GM21526 (cell line): ENCODE data around the gene KCNH6.

Experiments used
- ATAC-seq: cut with Tn5 transposase; IDR thresholded peaks from one replicate; pipeline ENCODE4 v1.9.1; 2021; ENCODE audit warnings: moderate library complexity; ENCODE audit not compliant: unreplicated experiment, low FRiP score

KCNH6 gene

DNA sequence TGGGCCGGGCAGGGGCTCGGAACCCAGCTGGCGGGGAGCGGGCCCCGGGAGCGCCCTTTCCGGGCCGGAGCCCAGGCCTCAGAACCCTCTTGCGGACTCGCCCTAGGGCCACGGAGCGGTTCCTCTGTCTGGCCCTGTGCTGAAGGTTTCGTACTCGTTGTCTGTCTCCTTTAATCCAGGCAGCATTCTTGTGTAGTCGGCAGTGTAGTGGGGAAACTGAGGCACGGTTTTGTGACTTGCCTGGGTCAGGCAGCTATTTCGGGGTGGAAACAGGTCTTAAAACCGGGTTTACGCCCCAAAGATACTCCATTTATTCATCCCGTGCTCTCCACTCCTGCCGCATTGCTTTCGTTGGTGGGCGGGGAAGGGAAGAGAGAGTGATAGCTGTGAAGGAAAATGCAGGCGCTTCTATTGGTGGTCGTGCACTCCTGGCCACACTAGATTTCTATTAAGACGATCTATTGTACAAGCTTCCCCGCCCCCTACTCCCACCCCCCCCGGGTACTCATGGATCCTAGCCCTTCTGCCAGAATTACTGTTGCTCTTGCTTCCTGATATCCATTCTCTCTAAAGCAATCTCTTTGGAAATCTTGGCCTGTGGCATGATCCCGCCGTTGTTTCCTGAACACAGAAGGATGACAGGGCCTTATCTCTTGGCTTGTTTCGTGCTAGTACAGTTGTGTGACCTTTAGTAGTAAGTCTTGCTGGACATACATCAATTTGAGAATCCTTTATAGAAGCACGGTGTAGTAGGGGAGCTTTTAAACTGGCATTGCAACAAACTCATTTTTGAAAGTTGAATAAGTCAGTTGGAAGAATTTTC, 27.9 kb downstream of the KCNH6 start:
- ATAC-seq = no peak

DNA sequence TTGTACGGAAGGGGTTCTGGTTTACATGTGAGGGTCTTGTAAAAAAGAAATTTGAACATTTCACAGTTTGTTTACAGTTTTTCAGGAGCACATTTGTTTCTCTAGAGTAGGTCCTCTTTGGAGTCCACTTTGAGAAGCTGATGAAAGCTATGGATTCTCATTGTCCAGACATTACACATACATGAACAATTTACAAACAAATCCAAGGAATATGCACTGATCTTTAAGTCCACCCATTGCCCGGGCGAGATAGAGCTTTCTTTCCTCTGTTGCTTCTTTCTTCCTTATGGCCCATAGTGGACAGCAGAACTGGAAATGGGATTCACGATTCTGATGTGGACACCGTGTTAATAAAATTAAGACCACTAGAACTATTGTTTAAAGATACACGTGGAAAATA, 29.1 kb downstream of the KCNH6 start:
- ATAC-seq = no peak

DNA sequence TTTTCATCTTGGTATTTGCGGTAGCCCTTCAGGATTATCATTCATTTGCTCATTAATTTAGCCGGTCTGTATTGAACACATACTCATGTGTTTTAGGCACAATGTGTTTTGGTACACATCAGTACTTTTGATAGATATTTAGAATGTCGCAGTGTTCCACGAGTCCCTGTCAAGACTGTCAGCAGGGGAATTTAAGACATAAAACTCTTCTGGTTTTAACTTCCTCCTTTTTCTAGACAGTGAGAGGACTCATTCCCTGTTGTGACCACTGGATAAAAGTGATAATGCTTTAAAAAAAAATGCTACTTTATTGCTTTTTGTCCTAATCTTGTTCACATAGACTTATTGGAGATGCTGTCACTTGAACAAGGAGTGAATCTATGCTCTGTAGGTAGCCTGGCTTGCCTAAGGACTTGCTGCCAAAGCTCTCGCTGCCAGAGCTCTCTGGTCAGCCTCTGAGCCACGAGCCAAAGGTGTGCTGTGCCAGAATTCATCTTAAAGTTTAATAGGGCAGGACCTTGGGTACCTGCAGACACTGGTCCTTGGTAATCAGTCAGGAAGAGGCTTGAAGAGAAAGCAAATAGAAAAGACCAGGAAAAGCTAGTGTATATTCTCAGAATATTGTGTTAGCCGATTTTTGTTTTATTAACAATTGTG, 32.5 kb downstream of the KCNH6 start:
- ATAC-seq = no peak

DNA sequence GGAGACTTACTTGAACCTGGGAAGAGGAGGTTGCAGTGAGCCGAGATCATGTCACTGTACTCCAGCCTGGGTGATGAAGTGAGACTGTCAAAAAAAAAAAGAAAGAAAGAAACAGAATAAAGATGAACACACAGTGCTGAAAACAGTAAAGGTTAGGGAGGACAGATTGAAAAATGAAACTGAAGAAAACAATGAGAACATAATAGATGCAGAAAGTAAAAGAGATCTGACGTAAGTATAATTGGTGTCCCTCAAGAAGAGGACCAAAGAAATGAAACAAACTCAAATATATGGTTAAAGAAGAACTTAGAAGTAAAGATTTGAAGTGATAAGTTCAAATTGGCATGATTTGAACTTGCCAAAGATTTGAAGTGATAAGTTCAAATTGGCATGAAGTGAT, 34.3 kb downstream of the KCNH6 start:
- ATAC-seq = no peak

DNA sequence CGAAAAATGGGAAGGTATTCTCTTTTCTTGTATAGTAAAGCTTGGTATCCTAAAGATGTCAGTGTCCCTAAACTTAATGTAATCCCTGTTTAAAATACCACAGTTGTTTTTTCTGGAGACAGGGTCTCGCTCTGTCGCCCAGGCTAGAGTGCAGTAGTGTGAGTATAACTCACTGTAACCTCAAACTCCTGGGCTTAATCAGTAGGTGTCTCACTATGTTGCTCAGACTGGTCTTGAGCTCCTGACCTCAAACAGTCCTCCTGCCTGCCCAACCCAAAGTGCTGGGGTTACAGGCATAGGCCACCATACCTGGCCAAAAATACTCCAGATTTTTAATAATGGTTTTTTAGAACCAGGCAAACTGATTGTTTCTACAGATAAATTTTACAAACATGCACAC, 35.3 kb downstream of the KCNH6 start:
- no peak for ATAC-seq

DNA sequence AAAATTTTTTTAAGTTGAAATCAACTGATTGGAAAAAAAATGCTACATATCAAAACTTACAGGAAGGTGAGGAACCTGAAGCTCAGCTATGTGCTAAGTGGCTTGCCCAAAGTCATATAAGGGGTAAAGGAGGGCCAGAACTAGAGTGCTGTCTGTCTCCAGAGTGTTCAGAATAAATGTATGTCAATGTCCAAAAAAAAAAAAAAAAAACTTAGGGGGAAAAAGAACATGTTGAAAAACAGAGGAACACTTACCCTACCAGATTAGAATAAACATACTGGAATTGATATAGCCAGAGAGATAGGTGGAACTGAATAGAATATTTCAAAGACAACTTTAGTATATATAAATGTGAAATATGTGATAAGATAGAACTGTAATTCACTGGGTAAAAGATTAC, 38.7 kb downstream of the KCNH6 start:
- ATAC-seq = no peak

DNA sequence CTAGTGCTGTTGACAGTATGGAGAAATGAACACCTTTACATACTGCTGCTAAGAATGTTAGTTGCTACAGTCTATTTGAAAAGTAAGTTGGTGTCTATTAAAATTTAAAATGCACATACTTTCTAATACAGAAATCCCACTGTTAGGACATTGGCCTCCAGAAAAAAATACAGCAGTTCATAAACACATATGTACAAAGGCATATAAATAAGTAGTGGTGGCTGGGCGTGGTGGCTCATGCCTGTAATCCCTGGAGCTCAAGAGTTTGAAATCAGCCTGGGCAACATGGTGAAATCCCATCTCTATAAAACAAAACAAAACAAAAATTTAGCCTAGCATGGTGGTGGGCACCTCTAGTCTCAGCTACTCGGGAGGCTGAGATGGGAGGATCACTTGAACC, 40.2 kb downstream of the KCNH6 start:
- ATAC-seq = no peak

DNA sequence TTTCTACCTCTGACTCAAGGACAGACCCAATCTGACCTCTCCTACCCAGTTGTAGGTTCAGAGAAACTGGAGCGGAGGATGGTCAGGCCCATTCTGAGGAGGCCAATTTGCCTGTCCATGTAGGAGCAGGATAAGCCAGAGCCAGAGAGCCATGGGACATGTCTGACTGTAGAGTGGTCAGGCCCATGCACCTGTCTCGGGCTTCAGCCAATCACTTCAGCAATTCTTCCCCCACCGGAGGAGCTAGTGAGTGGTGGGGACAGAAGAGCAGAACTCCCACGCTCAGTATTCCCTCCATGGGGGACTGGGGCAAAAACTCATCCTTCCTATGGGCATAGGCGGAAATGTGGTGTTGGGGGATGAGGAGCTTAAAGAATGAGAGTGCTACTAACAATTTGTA, 41.4 kb downstream of the KCNH6 start:
- no peak for ATAC-seq

DNA sequence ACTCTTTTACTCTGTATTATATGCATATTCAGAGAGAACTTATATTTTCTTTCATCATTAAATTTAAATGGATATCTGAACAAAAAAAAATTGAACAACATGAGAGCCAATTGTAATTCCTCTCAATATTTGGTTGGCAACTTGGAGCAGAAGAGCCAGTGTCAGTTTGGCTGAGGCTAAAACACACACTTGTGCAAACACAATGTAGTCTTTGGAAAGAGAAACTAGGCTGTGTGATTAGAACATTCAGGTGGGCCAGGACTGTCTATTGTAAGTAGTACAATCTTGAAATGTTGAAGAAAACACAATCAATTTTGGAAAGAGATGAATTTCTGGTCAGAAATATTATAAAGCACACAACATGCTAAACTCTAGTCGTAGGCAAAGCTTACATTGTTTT, 44.1 kb downstream of the KCNH6 start:
- no peak for ATAC-seq

DNA sequence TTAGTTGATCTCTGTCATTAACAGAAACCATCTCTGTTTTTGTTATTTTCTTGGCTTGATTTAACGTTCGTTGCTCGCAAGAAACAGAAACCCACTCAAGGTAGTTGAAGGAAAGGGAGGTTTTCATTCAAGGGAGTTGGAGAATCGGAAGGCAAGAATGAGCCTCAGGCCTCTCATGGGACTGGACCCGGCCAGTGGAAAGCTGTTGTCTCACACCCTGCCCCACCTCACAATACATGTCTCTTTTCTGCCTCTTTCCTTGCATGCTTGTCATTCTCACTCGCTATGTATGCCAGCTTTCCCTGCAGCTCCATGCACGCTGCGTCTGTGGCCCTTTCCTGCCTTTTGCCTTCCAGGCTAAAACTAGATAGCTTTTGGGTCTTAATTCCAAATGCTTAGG, 45.4 kb downstream of the KCNH6 start:
- no peak for ATAC-seq

DNA sequence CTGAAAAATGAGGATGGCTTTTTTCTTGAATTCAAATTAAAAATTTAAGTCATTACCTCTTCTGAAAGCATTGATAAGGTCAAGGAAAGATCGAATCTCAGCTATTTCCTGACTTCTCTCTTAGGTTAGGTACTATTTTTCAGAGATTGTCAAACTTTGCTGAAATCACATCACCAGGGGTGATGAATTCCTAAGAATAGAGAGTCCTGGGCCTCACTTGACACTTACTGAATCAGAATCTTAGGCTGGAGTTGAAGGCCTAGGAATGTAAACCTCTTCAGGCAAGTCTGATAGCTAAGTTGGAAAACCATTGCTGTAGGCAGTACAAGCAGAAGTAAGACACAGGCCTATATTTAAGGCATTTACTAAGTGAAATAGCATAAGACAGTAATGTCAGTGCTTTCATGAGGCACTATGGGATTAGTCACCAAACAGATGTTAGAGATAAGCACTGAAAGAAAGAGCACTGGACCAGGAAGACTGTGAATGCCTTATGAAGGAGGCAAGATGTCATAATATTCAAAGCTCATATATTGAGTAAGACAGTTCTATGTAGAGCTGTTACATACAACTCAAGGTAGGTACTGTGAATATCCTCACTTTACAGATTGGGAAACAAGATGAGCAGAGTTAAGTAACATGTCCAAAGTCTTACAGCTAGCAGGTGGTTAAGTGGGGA, 48.6 kb downstream of the KCNH6 start:
- ATAC-seq = no peak

DNA sequence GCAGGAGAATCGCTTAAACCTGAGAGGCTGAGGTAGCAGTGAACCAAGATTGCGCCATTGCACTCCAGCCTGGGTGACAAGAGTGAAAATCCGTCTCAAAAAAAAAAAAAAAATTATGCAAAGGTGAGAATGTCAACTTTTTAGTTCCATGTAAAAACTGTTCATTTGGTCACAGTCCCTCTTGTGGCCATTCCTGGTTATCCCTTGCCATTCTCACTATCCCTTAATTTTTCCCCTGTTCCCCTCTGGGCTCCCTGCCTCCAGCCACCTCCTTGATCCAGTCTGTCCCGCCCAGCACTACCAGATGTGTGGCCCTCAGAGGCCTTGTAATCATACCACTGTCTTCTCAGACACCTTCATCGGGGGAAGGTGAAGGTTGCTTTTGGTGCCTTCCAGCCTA, 50.5 kb downstream of the KCNH6 start:
- no peak for ATAC-seq

DNA sequence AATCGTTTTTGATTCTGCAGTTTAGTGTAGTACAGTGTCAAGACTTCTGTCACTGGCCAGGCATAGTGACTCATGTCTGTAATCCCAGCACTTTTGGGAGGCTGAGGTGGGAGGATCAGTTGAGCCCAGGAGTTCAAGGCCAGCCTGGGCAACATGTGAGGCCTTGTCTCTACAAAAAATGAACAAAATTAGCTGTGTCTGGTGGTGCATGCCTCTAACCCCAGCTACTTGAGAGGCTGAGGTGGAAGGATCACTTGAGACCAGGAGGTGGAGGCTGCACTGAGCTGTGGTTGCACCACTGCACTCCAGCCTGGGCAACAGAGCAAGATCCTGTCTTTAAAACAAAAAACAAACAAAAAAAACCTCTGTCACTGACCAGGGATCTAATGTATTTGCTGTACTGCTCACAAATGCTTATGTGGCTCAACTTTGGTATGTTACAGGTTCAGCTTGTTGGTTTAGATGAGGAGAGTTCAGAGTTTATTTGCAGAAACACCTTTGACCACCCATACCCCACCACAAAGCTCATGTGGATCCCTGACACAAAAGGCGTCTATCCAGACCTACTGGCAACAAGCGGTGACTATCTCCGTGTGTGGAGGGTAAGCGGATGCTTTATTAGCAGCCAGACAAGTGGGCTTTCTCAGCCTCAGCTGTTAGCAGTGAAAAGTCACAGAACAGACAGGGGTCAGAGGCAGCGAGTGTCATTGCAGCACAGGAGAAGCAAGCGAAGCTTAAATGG, 55.0 kb downstream of the KCNH6 start:
- no peak for ATAC-seq

DNA sequence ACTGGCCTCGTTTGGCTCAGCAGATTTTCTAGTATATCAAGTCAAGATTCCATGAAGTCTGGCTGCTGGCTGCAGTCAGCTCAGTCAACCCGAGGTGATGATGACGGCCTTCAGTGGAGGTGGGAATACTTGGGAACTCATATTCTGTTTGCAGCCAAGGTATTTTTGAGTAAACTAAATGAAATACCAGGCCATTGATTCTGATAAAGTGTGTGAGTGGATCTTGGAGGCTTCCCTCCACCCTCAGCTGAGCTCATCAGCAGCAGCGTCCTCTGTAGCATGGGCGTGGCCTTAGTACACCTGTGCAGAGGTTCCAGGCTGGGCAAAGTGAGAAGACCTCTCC, 55.6 kb downstream of the KCNH6 start:
- ATAC-seq = no peak

DNA sequence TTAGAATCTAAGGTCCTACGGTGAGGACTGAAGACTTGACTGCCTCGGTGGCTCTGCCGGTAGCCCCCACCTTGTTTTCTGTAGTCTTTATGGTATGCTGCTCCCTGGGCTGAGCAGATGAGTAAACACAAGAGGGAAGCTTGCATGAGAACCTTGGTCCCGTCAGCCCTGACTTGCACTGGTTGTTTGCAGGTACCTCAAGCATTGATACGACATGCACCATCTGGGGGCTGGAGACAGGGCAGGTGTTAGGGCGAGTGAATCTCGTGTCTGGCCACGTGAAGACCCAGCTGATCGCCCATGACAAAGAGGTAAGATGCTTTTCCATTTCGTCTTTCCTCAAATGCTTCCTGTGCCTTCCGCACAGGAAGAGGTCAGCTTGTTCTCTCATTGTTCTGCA, 56.5 kb downstream of the KCNH6 start:
- no peak for ATAC-seq

DNA sequence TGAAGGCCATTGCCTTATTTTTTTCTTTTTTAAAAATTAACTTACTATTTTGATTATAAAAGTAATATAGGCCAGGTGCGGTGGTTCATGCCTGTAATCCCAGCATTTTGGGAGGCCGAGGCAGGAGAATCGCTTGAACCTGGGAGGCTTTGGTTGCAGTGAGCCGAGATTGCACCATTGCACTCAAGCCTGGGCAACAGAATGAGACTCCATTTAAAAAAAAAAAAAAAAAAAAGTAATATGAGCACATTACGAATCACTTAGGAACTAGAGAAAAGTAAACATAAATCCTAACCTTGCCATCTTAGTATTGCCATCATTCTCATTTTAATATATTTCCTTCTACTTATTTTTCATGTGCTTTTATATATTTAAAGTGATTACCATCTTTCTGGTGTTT, 64.6 kb downstream of the KCNH6 start:
- ATAC-seq = no peak

DNA sequence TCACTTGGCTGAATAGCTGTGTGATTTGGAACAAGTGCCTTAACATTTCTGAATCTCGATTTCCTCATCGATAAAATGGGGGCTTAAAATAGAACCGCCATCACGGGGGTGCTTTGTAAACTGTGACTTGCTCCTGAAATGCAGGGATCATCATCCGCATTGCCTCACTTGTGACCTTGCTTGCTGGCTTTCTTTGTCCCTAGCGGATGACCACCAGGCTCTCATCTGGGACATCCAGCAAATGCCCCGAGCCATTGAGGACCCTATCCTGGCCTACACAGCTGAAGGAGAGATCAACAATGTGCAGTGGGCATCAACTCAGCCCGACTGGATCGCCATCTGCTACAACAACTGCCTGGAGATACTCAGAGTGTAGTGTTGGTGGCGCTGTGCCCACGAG, 65.6 kb downstream of the KCNH6 start:
- ATAC-seq = no peak

DNA sequence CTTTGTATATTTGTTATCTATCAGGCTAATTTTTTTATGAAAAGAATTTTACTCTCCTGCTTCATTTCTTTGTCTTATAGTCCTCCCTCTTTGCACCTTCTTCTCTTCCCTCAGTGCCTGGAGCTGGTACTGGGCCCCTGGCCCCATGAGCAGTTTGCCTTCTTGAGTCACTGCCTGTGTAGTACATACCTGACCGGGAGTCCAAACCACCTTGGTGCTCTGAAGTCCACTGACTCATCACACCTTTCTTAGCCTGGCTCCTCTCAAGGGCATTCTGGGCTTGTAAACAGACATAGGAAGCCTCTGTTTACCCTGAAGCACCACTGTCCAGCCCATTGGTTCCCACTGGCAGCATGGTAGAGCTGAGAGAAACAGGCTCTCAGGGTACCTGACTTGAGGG, 66.5 kb downstream of the KCNH6 start:
- ATAC-seq = no peak

DNA sequence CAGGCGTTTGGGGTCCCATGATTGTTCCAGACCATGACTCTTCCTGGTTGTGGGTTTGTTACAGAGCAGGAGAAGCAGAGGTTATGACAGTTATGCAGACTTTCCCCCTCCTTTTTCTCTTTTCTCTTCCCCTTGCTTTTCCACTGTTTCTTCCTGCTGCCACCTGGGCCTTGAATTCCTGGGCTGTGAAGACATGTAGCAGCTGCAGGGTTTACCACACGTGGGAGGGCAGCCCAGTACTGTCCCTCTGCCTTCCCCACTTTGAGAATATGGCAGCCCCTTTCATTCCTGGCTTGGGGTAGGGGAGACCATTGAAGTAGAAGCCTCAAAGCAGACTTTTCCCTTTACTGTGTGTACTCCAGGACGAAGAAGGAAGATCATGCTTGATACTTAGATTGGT, 69.6 kb downstream of the KCNH6 start:
- ATAC-seq = no peak

DNA sequence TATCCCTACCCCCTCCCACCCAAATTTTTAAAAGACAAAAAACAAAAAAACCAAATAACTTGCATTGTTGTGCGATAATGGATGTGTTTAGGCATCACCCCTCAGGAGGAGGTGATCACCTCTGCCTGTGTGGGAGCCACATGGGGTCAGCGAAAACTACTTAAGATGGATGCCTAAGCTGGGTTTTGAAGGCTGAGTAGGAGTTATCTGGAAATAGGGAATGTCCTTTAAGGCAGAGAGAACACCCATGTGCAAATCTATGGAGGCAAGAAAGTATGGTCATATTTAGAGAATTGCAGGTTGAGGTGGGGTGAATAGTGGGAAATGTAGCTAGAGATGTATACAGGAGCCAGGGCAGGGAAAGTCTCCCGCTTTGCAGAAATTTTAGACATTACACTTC, 72.0 kb downstream of the KCNH6 start:
- no peak for ATAC-seq
